Hematopoietic multipotent progenitor cell treated with erythropoietin and hydrocortisone succinate and interleukin-3 and kit ligand, for 15 days (in vitro differentiated cells): ENCODE results near the gene WDR27.
"Not testable (repeated sequence)": the region's sequence is repeated elsewhere in the genome, so short reads cannot be mapped to it uniquely, and the experiment has no call there.

Experiments used
- DNase-seq: peaks from one replicate; pipeline ENCODE4 v3.0.0-alpha.2; 2015; ENCODE audit warnings: low spot score

WDR27 gene

DNA sequence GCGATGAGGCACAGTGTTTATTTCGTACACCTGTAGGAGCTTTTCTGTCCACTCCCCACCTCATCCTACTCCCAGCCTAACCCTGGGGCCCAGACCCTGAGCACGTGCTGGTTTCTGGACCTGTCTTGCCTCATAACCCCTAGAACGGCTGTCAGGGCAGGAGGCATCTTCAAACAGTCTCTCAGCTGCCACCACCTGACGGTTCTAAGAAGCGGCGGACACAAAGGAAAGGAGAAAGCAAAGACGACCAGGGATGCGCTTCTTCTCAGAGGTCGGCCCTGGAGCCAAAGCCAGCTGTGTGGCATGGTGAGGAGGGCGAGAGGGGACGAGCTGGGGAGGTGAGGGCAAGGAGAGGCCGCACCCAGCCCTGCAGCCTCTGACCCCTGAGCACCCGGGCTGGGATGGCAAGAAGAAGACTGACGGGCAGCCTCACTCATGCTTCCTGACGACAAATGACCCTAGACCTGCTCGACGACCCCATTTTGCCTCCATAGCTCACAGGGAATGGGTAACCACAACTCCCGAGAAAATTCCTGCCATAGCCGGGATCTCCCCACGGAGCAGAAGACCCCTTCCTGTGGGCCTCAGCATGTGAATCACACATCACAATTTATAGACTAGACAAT is 62.1 kb downstream of the WDR27 start:
- no peak for DNase-seq

DNA sequence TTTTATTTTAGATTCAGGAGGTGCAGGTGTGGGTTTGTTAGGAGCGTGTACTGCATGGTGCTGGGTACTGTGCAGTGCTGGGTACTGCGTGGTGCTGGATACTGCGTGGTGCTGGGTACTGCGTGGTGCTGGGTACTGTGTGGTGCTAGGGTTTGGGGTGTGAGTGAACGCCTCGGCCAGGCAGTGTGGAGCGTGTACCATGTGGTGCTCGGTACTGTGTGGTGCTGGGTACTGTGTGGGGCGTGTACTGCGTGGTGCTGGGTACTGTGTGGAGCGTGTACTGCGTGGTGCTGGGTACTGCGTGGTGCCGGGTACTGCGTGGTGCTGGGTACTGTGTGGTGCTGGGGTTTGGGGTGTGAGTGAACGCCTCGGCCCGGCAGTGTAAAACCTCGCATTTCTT is 62.9 kb downstream of the WDR27 start:
- no peak for DNase-seq

DNA sequence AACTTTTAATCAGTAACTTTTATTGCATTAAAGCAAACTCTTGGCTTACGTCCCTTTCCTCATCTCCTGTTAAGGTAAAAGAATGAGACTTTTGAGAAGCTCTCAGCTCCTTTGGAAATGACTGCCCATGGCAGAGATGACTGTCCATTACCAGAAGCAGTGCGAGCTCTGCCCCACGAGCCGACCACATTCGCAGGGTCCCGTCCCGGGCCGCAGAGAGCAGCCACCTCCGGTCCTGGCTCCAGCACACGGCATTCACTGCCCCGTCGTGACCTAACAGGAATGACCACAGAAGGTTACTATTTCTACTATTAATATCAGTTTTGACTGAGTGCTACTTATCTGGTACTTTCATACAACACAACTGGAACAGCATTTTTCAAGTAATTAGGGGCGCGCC is 63.4 kb downstream of the WDR27 start:
- no peak for DNase-seq

DNA sequence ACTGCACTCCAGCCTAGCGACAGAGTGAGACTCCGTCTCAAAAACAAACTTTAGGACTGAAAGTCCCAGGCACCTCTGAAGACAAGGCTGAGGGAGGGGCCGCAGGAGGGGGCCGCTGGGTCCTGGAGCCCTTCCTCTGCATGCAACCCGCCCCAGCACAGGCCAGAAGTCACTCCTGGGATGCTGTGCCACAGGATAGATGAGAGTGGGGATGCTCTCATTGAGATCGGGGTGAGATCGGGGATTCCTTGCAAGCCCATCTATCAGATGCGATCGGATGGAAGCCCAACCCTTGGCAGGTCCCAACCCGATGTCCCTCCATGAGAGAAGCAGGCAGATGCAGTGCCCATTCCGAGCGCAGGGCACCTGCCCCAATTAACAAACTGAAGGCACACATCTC is 66.5 kb downstream of the WDR27 start:
- DNase-seq: no peak

DNA sequence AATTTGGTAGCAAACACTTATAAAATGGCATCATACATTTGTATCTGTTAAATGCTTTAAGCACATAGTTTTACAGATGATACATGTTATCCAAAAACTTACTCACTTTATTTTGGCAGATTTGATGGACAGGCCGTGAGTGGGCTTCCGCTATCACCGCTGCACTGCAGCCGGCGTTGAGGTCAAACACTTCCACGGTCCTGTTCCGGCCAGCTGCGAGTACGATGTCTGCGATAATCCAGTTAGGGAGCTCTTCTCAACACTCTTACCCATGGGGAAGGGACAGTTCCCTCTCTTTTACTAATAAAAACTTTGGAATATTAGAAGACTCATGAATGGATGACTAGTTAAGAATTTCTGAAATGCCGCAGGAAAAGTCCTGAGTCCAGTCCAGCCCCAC is 69.0 kb downstream of the WDR27 start:
- DNase-seq: no peak

DNA sequence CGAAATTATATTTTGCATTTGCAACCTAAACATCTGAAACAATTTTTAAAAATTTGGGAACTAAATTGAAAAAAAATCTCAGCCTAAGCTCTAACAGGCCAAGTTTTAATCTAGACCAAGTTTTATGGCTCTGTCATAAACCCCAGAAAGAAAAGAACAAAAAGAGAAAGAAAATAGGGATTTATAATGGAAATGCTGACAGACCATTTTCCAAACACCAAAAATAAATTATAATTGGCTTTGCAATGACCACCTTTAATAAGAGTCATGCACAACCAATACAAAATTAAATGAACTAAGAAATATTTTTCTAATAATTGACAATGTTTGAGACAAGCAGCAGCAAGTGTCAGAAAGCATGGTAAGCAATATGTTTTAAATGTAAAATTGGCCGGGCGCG is 72.6 kb downstream of the WDR27 start:
- DNase-seq: no peak

DNA sequence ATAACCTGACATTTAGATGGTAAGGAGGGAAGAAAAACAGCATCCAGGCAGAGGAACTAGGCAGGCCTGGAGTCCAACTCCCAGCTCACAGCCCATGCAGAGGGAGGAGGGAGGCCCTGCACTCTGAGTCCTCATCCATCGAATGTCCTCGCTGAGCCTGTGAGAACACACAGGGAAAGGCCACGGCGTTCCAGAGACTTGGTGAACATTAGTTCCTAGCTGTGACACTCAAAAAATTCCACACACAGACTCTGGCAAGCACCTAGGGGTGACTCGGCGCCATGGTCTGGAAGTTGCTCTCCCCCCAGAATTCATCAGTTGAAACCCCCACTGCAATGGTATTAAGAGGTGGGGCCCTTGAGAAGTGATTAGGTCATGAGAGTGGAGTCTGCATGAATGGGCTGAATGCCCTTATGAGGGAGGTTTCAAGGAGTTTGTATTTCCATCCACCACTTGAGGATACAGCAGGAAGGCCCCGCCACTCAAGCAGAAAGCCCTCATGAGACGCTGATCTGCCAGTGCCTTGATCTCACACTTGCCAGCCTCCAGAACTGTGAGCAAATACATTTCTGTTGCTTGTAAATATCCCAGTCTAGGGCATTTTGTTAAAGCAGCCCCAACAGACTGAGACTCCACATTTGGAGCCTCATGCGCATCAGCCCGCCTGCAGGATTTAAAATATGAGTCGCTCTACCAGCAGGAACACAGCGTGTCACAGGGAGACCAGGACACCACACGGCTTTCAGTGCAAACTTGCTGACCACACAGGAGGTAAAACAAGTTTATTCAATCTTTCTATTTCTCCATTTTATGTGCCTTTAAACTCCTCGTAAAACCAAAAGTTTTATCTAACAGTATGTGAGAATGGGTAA is 73.9 kb downstream of the WDR27 start:
- DNase-seq: no peak

DNA sequence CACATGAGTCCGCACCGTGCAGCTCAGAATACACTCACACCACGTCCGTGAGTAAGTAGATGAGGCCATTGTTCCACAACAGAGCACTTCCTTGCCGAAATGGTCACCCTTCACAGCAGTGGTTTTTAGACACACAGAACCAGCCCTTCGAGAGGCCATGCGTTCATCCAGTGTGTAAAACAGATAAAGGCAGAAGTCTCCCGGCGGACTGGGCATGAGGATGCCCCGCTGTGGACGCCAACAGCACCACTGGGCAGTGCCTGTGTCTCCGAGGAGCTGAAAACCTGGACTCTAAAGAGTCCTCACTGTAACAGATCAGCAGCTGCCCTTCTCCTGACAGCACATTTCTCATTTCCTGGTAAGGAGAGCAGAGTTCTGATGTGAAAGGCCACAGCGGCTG is 75.2 kb downstream of the WDR27 start:
- DNase-seq: no peak

DNA sequence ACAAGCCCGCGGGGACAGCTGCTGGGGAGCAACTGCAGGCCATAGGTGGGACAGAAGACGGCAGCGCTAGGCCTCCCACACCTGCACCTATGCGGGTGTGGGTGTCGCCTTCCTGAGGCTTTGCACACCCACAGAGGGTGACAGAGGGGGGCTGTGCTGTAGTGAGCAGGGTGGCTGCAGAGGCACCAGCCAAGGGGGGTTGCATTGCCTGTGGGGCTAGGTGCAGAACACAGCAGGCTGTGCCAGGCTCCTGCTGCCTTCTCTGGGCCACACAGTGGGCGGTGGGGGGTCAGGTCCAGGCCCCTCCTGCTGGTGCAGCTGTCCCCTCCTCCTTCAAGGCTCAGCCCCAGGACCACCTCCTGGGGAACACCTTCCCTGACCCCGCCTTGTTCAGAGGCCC is 75.7 kb downstream of the WDR27 start:
- no peak for DNase-seq

DNA sequence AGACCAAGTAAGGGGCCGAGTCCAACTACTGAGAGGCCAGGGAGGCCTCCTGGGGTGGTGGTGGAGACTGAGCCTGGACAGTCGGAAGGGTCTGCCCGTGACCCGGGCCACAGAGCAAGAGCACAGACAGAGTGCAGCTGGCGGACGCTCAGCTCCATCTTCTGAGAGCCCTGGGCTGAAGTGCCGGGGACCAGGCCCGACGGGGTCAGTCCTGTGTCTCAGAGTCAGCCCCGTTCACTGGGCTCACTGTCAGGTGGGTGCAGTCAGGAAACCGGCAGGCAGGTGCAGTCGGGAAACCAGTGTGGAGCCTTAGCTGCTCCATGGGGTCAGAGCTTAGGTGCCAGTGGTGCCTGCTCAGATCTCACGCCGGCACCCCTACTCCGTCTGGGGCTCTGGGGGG is 76.5 kb downstream of the WDR27 start:
- no peak for DNase-seq

DNA sequence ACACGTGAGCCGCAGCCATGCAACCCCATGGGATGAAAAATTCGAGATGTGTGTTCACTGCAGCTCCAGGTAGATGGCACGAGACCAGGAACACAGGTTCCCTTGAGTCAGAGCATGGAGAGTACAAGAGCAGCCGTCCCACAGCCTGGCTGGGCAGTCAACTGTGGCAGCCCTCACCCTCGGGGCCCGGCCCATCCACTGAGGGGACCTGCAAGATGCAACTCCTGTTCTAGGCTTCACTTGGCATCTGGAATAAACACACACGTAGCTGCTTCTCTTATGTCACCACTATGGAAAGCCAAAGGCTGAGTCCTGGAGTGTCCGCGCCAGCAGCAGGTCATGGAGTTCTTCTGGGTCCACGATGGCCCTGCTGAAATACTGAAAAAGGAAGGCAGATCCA is 77.0 kb downstream of the WDR27 start:
- no peak for DNase-seq

DNA sequence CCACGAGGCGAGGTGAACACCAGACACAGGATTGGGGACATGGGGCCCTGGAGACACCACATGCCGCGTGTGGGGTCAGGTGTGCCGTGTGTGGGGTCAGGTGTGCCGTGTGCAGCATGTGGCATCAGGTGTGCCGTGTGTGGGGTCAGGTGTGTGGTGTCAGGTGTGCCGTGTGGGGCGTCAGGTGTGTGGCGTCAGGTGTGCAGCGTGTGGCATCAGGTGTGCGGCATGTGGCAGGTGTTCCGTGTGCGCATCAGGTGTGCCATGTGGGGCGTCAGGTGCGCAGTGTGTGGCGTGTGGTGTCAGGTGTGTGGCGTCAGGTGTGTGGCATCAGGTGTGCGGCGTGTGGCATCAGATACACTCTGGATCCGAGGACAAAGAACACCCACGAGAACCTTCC is 77.9 kb downstream of the WDR27 start:
- DNase-seq: no peak

DNA sequence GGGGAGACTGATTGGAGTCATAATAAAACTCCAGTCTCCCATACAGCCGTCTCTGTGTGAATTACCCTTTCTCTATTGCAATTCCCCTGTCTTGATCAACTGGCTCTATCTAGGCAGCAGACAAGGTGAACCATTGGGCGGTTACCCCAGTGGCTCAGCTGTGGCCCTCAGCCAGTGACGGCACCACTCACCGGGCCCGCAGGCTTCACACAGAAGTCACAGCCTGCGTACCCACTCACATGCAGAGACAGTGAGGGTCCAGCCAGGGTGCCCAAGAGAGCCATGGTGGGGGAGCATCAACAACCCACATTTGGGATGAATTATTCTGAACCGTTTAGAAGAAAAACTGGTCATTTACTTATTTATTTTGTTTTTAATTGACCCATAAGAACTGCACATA is 78.5 kb downstream of the WDR27 start:
- DNase-seq: no peak

DNA sequence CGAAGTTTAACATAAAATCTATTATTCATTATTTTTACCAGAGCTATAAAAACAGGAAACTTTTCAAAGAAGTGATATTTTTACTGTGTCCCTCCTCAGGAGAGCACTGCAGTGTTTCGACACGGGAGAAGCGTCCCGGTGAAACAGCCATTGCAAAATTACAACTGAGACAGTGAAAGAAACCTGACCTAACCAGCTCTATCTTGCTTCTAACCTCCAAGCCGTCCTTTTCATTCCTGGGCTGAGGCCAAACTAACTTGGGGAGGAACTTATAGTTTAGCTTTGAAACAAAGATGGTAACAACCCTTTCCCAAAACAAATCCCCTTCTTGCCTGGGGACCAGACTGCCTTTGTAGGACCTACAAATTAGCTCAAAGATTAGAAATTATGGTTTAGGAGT is 79.2 kb downstream of the WDR27 start:
- DNase-seq: no peak

DNA sequence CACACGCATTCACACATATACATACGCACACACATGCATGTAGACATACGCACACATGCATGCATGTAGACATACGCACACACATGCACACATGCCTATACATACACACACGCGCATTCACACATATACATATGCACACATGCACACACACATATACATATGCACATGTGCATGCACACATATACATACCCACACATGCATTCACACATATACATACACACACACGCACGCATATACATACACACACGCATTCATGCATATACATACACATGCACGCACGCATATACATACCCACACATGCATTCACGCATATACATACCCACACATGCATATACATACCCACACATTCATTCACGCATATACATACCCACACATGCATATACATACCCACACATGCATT is 80.5 kb downstream of the WDR27 start:
- DNase-seq: no peak

DNA sequence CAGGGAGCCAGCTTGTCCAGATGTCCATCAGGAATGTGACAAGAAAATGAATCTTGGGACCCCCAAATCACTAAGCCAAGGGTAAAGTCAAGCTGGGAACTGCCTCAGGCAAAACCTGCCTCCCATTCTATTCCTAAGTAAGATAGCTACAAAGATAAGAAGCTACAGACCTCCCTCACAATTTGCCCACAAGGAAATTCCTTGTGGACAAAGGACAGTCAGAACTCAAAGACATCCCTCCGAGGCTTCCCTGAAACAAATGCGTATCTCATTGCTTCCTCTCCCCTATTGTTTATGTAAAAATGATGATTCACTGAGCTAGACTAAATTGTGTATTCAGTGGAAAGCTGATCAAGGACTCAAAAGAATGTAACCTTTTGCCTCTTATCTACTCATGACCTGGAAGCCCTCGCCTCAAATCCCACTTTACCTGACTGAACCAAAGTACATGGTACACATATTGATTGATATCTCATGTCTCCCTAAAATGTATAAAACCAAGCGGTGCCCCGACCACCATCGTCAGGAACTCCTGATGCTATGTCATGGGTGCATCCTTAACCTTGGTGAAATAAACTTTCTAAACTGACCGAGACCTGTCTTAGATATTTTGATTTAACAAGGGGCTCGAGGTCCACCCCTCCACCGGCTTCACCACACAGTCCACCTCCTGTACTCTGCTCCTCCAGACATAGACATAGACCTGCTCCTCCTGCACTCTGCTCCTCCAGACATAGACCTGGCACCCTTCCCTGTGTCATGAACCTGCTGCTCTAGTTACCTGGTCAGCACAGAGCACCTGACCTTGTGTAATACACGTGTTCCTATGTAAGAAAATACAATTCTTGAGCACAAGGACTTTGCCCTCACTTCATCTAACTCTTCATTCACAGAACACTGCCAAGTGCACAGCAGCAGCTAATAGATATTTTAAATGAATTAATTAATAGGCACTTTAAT is 81.4 kb downstream of the WDR27 start:
- DNase-seq: no peak

DNA sequence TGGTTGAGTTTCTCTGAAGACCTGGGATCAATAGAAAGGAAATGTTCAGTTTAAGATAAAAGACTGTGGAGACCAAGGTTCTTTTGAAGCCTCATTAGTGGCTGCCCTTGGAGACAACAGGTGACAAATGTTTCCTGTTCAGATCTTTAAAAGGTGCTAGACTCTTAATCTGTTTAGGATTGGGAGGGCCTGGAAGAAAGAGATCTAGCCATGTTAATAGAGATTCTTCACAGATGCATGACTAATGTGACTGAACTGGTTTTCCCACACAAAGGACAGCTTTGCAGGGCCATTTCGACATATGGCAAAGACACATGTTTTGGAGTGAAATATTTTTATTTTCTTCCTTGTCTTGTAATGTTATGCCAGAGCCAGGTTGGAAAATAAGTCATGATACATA is 82.2 kb downstream of the WDR27 start:
- DNase-seq: no peak

DNA sequence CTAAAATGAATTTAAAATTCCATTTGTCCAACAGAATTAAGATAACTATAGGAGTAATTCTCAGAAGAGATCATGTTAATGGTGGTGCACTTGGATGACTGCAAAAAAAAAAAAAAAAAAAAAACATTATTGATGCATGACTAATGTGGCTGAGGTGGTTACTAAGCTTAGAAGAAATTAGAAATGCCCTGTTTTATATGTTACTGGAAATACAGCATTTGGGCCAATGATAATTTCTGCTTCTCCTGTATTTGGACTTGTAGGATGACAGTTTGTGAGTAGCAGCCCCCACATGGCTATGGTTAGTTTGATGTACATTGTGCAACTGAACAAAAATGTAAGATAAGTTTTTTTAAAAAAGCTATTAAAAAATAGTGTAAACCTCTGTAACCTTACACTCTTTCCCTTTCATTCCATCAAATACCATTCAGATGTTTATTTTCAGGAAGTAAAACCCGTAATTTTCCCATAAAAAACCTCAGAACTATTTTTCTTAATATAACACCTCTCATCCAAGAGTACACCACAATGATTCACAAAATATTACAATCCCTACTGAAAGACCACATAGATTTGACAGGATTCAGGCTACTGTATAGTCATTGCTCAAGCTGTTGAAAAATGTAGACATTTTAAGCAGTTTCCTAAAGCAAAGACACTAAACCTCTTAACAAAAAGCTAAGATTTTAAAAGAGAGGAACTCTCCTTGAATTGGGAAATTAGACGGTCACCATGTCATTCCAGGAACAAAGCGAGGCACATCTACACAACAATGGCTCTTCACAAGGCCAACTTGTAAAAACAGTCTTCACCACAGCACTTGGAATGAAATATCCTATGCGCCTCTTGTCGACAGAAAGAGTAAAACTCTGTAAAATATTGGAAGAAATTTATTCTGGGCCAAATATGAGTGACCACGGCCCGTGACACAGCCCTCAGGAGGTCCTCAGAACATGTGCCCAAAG is 83.0 kb downstream of the WDR27 start:
- DNase-seq: no peak

DNA sequence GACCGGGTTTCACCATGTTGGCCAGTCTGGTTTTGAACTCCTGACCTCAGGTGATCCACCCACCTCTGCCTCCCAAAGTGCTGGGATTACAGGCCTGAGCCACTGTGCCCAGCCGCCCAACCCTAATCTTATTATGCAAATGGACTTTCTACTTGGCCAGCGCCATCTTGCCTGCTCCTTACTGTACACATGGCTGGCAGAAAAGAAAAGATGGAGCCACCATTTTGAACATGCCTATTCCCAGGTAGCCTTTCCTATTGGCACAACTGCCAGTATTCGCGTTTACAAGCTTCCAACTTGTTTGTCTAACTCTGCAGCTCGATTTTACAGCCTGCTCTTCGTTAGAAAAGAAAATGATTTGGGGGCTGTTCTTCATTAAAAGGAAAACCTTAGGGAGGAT is 84.3 kb downstream of the WDR27 start:
- no peak for DNase-seq

DNA sequence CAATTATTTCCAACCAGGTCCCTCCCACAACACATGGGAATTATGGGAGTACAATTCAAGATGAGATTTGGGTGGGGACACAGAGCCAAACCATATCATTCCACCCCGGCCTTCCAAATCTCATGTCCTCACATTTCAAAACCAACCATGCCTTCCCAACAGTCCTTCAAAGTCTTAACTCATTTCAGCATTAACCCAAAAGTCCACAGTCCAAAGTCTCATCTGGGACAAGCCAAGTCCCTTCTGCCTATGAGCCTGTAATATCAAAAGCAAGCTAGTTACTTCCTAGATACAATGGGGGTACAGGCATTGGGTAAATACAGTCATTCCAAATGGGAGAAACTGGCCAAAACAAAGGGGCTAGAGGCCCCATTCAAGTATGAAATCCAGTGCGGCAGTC is 93.2 kb downstream of the WDR27 start:
- not testable (repeated sequence) for DNase-seq

DNA sequence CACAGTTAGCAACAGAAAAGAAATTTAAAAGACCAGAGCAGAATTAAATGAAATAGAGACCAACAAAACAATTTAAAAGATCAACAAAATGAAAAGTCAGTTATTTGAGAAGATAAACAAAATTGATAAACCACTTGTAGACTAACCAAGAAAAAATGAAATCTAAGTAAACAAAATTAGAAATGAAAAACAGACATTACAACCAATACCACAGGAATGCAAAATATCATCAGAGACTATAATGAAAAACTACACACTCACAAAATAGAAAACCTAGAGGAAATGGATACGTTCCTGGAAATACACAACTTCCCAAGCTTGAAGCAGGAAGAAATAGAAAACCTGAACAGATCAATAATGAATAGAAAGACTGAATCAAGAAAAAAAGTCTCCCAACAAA is 97.8 kb downstream of the WDR27 start:
- DNase-seq: no peak

DNA sequence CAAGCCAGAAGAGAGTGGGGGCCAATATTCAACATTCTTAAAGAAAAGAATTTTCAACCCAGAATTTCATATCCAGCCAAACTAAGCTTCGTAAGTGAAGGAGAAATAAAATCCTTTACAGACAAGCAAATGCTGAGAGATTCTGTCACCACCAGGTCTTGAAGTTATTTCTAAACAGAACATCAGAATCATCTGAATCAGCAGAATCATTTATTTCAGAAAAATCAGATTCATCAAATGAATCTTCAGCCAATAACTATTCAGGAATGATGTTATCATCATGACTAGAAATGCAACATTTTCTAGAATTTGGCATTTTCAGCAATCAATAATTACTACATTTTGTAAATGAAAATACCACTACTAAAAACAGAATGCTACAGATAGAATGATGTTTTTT is 100.7 kb downstream of the WDR27 start:
- DNase-seq: not testable (repeated sequence)
